Pancreas (tissue), 10 donors: Measurements from ENCODE around the gene MAPT. TPM values are rescaled to one million over a fixed set of nuclear protein-coding genes. Genes with fewer than 3 reads are reported as not detected.

ENCODE experiments used
- ATAC-seq, 4 donors: fragments of 200-7000 bp; cut with Tn5 transposase; one replicate each; pipeline versions ENCODE4 v1.8.0 to v1.9.1; 2020; ENCODE audit warnings: mild to moderate bottlenecking in 4 of 4, moderate library complexity in 4 of 4
- DNase-seq, 6 donors: peaks; one replicate each; pipeline ENCODE4 v3.0.0-alpha.2; 2020
- FAIRE-seq: peaks from 2 replicates; lab custom pipeline; 2012; peaks lifted over from hg19 to GRCh38; lab: Jason Lieb, UNC
- H3K27ac ChIP-seq, 4 donors: fragments of 200-600 bp; sonication (generic); 1 replicate in 3 of 4; 2 replicates in 1 of 4; pipeline versions ENCODE4 v1.5.0 to v1.8.0; 2020
- H3K27me3 ChIP-seq, 4 donors: fragments of 200-600 bp; one replicate each; pipeline ENCODE4 v1.8.0; 2021
- H3K36me3 ChIP-seq, 3 donors: fragments of 200-600 bp; sonication (generic) in 1 of 3; one replicate each; pipeline versions ENCODE4 v1.5.0 to v1.8.0; 2020 to 2021
- H3K4me1 ChIP-seq, 3 donors: fragments of 200-600 bp; one replicate each; pipeline ENCODE4 v1.8.0; 2021
- H3K4me3 ChIP-seq, 4 donors: fragments of 200-600 bp; sonication (generic) in 2 of 4; one replicate each; pipeline versions ENCODE4 v1.5.0 to v1.8.0; 2020 to 2021
- H3K9me3 ChIP-seq, 4 donors: fragments of 200-600 bp; one replicate each; pipeline ENCODE4 v1.8.0; 2021
- CTCF ChIP-seq, 4 donors: fragments of 200-600 bp; sonication (generic) in 3 of 4; IDR thresholded peaks; one replicate each; pipeline versions ENCODE4 v1.5.0 to v1.8.0; 2021; ENCODE audit warnings: antibody characterized with exemption in 4 of 4
- WGBS, 2 donors: extraction: QIAGEN DNeasy Blood & Tissue Kit; methylation state at CpG; one replicate each; pipeline ENCODE4 v1.1.7; 2013; 5-methylcytosine and 5-hydroxymethylcytosine counted together
- intact Hi-C, 3 donors: fragments of 100-400 bp; cut with DNase I; formaldehyde crosslinking; loops; one replicate each; pipeline versions ENCODE4 v1.11.1 to v1.14.2; 2022
- polyA plus RNA-seq, 2 donors: library from polyadenylated mRNA; stranded (reverse); fragments of 200-250 nt; gene quantifications; one replicate each; pipeline ENCODE4 v1.2.3, GENCODE V29; 2013
- total RNA-seq, 6 donors: library from RNA; stranded (reverse); fragmentation: NEBNext Ultra II Directional in 4 of 6; extraction: Animal tissue kit (Norgen Biotek cat#: 25700) in 4 of 6; gene quantifications; one replicate each; pipeline versions ENCODE4 v1.2.1 to v1.2.4, GENCODE V29; 2021 to 2023
- donor health status: healthy with polysubstance abuse.
- donor health status: DM: no; HTN: no; CAD: no; lungs with moderate emphysema.
- donor health status: DM: no; HTN: no; CAD: no.
- donor health status: control.
- donor health status: control.
- donor health status: Bipolar disorder and iron deficiency.
- donor health status: DM: yes; HTN: yes; CAD: no.
- donor health status: DM: no; HTN: no; CAD: no.
- donor health status: DM: no; HTN: no; CAD: no.
- donor health status: DM: yes; HTN: yes; CAD: no.

MAPT gene
- total and polyA plus RNA-seq, 8 donors, result 1.1 to 3.2 (median 1.7) TPM

GRCh38 chr17:45925311-45925710 lies 31.0 kb downstream of the MAPT start:
- ATAC-seq, result no peak
- TF ChIP-seq CTCF (IDR thresholded peaks at IDR 0.05), result no peak
- H3K36me3 ChIP-seq, result no peaks in the 10 kb centered on the region
- no peak for FAIRE-seq
- no peak overlapping the region for H3K4me3 ChIP-seq
- intact Hi-C loops, result no loop called here
- no peaks in the 10 kb centered on the region for H3K9me3 ChIP-seq
- no peak for DNase-seq
- H3K27ac ChIP-seq, result no peak overlapping the region
- no peaks in the 10 kb centered on the region for H3K4me1 ChIP-seq
- no peaks in the 10 kb centered on the region for H3K27me3 ChIP-seq

- 79% methylated on average over 4 of the region's 4 CpGs for WGBS, 2 donors
- intact Hi-C loops, result no loop called here
- FAIRE-seq, result no peak
- Histone ChIP-seq H3K27ac (no peak overlapping the region), H3K27me3 (no peaks in the 10 kb centered on the region), H3K4me1 (no peaks in the 10 kb centered on the region), H3K4me3 (no peak overlapping the region), H3K9me3 (no peaks in the 10 kb centered on the region), H3K36me3 (no peaks in the 10 kb centered on the region)
- DNase-seq, result no peak
- no peak for ATAC-seq
- no peak for TF ChIP-seq CTCF (IDR thresholded peaks at IDR 0.05)
Measured at GRCh38 chr17:45927247-45927646, 32.9 kb downstream of the MAPT start.

GRCh38 chr17:45929344-45929743 lies 35.0 kb downstream of the MAPT start:
- Histone ChIP-seq H3K27me3 (no peaks in the 10 kb centered on the region), H3K4me1 (no peaks in the 10 kb centered on the region), H3K36me3 (no peaks in the 10 kb centered on the region), H3K27ac (no peak overlapping the region), H3K4me3 (no peak overlapping the region), H3K9me3 (no peaks in the 10 kb centered on the region)
- 86 to 89% methylated on average over 1 of the region's 1 CpG for WGBS, 2 donors
- DNase-seq, result no peak
- no peak for ATAC-seq
- TF ChIP-seq CTCF (IDR thresholded peaks at IDR 0.05), result no peak
- FAIRE-seq, result no peak
- intact Hi-C loops, result no loop called here

- no peak for FAIRE-seq
Measured at GRCh38 chr17:45930420-45930951, 36.1 kb downstream of the MAPT start.

More at GRCh38 chr17:45930420-45930951, 36.1 kb downstream of the MAPT start:
- intact Hi-C loops, result no loop called here
- Histone ChIP-seq H3K4me1 (no peaks in the 10 kb centered on the region), H3K4me3 (no peak overlapping the region), H3K9me3 (no peaks in the 10 kb centered on the region), H3K27me3 (no peaks in the 10 kb centered on the region), H3K36me3 (no peaks in the 10 kb centered on the region), H3K27ac (no peak overlapping the region)
- DNase-seq, result no peak
- WGBS, 2 donors, result 80 to 89% methylated on average over 8 of the region's 8 CpGs
- no peak for TF ChIP-seq CTCF (IDR thresholded peaks at IDR 0.05)
- ATAC-seq, result no peak
